Body of pancreas (tissue), 4 donors: Measurements from ENCODE around the gene USP9X. TPM values are rescaled to one million over a fixed set of nuclear protein-coding genes. Genes with fewer than 3 reads are reported as not detected.

Experiments used
- ATAC-seq: fragments of 150-250 bp; one replicate; pipeline ENCODE4 v1.9.1; 2016
- DNase-seq, 4 donors: peaks; one replicate each; pipeline ENCODE4 v3.0.0-alpha.2; 2019
- H3K27ac ChIP-seq, 4 donors: fragments of 200-600 bp; sonication (generic); 1 replicate in 3 of 4; 2 replicates in 1 of 4; pipeline versions ENCODE4 v1.5.1 to v1.6.1; 2016 to 2019; ENCODE audit warnings: mild to moderate bottlenecking in 1 of 4, mixed read lengths in 1 of 4, moderate library complexity in 1 of 4
- H3K27me3 ChIP-seq, 2 donors: fragments of 200-600 bp; sonication (generic); one replicate each; pipeline ENCODE4 v1.6.0; 2016; ENCODE audit warnings: mild to moderate bottlenecking in 1 of 2
- H3K36me3 ChIP-seq, 2 donors: fragments of 200-600 bp; sonication (generic); replicated peaks in 1 of 2; 2 replicates each; pipeline ENCODE4 v1.5.1; 2016; ENCODE audit warnings: low read depth in 2 of 2; ENCODE audit not compliant: insufficient read depth in 1 of 2
- H3K4me1 ChIP-seq: fragments of 200-600 bp; sonication (generic); one replicate; pipeline ENCODE4 v1.6.0; 2016
- H3K4me3 ChIP-seq, 2 donors: fragments of 200-600 bp; sonication (generic); 1 replicate in 1 of 2; 2 replicates in 1 of 2; pipeline ENCODE4 v1.5.1; 2016 to 2019
- H3K9me3 ChIP-seq, 3 donors: fragments of 200-600 bp; sonication (generic); 1 replicate in 2 of 3; 2 replicates in 1 of 3; pipeline ENCODE4 v1.5.1; 2016
- POLR2A ChIP-seq, 3 donors: fragments of 450-650 bp; IDR thresholded peaks; one replicate each; pipeline ENCODE4 v1.6.1; 2016; ENCODE audit warnings: antibody characterized with exemption in 3 of 3, mild to moderate bottlenecking in 2 of 3
- WGBS, 2 donors: methylation state at CpG; one replicate each; pipeline ENCODE4 v1.1.5; 2017; 5-methylcytosine and 5-hydroxymethylcytosine counted together
- intact Hi-C: fragments of 100-400 bp; cut with DNase I; formaldehyde crosslinking; loops from one replicate; pipeline ENCODE4 v1.15.1; 2023
- total RNA-seq, 2 donors: library from RNA; depleted of rRNA; stranded (reverse); fragments of >200 nt; gene quantifications; one replicate each; pipeline ENCODE4 v1.1.0, GENCODE V29; 2016
- TF ChIP-seq, protein P1 (sequence below), 7 experiments: fragments of 450-650 bp in 4 of 7; fragments of 200-600 bp in 3 of 7; sonication (generic) in 3 of 7; IDR thresholded peaks; one replicate each; pipeline ENCODE4 v1.5.1; 2016 to 2019; ENCODE audit warnings: antibody characterized with exemption in 7 of 7

USP9X gene
- total RNA-seq, 2 donors from 2014 or later: 51.1 to 58.4 TPM

DNA sequence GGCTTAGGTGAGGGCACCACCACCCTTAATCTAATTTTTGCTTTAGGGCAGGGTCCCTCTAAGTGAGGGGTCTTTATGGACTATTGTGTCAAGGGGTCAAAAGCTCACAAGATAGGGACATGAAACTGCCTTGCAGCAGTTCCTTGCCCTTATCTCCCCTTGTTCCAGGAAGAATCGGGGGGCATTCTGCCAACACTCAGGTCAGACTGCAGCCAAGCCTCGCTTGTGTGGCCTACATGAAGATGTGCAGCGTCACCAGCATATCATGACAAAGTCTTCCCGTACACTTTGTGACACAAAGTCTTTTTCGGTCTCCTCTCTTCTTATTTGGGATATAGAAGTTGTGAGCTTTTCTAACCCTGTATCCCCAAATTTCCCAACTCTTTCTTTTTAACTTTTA, 17.5 kb upstream of the USP9X start:
- Histone ChIP-seq H3K27ac (no peak overlapping the region), H3K36me3 (no peaks in the 10 kb centered on the region), H3K4me1 (no peaks in the 10 kb centered on the region), H3K4me3 (no peak overlapping the region), H3K9me3 (no peaks in the 10 kb centered on the region), H3K27me3 (no peaks in the 10 kb centered on the region)
- intact Hi-C loops: no loop called here
- WGBS, 2 donors: 80 to 84% methylated on average over 3 to 4 of the region's 5 CpGs
- ATAC-seq (no peak), DNase-seq (no peak)
- no peak for TF ChIP-seq POLR2A (IDR thresholded peaks at IDR 0.05)
- TF ChIP-seq, protein P1, sequence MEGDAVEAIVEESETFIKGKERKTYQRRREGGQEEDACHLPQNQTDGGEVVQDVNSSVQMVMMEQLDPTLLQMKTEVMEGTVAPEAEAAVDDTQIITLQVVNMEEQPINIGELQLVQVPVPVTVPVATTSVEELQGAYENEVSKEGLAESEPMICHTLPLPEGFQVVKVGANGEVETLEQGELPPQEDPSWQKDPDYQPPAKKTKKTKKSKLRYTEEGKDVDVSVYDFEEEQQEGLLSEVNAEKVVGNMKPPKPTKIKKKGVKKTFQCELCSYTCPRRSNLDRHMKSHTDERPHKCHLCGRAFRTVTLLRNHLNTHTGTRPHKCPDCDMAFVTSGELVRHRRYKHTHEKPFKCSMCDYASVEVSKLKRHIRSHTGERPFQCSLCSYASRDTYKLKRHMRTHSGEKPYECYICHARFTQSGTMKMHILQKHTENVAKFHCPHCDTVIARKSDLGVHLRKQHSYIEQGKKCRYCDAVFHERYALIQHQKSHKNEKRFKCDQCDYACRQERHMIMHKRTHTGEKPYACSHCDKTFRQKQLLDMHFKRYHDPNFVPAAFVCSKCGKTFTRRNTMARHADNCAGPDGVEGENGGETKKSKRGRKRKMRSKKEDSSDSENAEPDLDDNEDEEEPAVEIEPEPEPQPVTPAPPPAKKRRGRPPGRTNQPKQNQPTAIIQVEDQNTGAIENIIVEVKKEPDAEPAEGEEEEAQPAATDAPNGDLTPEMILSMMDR (IDR thresholded peaks at IDR 0.05): no peak

DNA sequence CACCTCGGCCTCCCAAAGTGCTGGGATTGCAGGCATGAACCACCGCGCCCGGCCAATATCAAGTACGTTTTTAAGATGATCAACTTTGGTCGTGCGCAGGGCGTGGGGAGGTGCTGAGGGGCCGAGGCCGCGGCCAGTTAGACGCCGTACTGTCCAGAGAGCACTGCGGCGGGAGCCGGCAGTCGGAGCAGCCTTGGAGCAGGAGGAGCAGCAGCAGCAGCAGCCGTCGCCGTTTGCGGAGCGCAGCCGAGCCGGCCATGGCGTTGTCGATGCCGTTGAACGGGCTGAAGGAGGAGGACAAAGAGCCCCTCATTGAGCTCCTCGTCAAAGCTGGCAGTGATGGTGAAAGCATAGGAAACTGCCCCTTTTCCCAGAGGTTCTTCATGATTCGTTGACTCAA, 8.5 kb upstream of the USP9X start:
- intact Hi-C loops: no loop called here
- no peak for TF ChIP-seq POLR2A (IDR thresholded peaks at IDR 0.05)
- TF ChIP-seq, protein P1 (IDR thresholded peaks at IDR 0.05): no peak
- WGBS, 2 donors: 33 to 100% methylated on average over 1 to 2 of the region's 30 CpGs
- Histone ChIP-seq H3K4me3 (no peak overlapping the region), H3K27me3 (no peaks in the 10 kb centered on the region), H3K27ac (no peak overlapping the region), H3K36me3 (no peaks in the 10 kb centered on the region), H3K9me3 (no peaks in the 10 kb centered on the region), H3K4me1 (no peaks in the 10 kb centered on the region)
- no peak for ATAC-seq
- DNase-seq: no peak

DNA sequence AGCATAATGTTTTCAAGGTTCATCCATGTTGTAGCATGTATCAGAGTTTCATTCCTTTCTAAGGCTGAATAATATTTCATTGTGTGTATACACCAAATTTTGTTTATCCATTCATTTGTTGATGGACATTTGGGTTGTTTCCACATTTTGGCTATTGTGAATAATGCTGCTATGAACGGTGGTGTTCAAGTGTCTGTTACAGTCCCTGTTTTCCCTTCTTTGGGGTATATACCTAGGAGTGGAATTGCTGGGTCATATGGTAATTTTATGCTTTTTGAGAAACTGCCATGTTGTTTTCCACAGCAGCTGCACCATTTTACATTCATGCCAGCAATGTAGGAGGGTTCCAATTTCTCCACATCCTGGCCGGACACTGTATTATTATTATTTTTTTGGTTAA, 3.4 kb upstream of the USP9X start:
- no peaks in the 10 kb centered on the region for H3K27me3 ChIP-seq
- H3K9me3 ChIP-seq: no peaks in the 10 kb centered on the region
- intact Hi-C loops: no loop called here
- WGBS, 2 donors: 85 to 93% methylated on average over 2 of the region's 2 CpGs
- ATAC-seq (no peak), DNase-seq (no peak)
- no peak overlapping the region for H3K4me3 ChIP-seq
- H3K36me3 ChIP-seq: no peaks in the 10 kb centered on the region
- TF ChIP-seq POLR2A (IDR thresholded peaks at IDR 0.05): no peak
- TF ChIP-seq, protein P1 (IDR thresholded peaks at IDR 0.05): no peak
- H3K4me1 ChIP-seq: no peaks in the 10 kb centered on the region
- H3K27ac ChIP-seq: peak overlapping the region in 2 of 4 donors; percentile 60 to 71

DNA sequence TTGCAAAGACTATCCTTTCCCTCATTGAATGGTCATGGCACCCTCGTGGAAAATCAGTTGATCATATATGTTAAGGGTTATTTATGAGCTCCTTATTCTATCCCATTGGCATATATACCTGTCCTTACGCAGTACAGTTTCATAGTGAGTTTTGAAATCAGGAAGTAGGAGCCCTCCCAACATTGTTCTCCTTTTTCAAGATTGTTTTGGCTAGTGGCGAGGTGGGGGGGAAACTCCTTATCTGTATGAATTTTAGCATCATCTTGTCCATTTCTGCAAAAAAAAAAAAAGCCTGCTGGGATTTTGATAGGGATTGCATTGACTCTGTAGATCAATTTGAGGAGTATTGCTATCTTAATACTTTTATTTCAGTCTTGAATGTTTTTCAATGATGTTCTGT, 2.5 kb upstream of the USP9X start:
- 62 to 84% methylated on average over 3 of the region's 3 CpGs for WGBS, 2 donors

More for the DNA sequence above, 2.5 kb upstream of the USP9X start:
- Histone ChIP-seq H3K4me1 (no peaks in the 10 kb centered on the region), H3K27ac (no peak overlapping the region), H3K27me3 (no peaks in the 10 kb centered on the region), H3K36me3 (no peaks in the 10 kb centered on the region), H3K9me3 (no peaks in the 10 kb centered on the region), H3K4me3 (no peak overlapping the region)
- DNase-seq (no peak), ATAC-seq (no peak)
- intact Hi-C loops: no loop called here
- TF ChIP-seq, protein P1 (IDR thresholded peaks at IDR 0.05): no peak
- TF ChIP-seq POLR2A (IDR thresholded peaks at IDR 0.05): no peak
